Measurements from ENCODE around the gene GARIN5B.

- TF ChIP-seq, protein P1, sequence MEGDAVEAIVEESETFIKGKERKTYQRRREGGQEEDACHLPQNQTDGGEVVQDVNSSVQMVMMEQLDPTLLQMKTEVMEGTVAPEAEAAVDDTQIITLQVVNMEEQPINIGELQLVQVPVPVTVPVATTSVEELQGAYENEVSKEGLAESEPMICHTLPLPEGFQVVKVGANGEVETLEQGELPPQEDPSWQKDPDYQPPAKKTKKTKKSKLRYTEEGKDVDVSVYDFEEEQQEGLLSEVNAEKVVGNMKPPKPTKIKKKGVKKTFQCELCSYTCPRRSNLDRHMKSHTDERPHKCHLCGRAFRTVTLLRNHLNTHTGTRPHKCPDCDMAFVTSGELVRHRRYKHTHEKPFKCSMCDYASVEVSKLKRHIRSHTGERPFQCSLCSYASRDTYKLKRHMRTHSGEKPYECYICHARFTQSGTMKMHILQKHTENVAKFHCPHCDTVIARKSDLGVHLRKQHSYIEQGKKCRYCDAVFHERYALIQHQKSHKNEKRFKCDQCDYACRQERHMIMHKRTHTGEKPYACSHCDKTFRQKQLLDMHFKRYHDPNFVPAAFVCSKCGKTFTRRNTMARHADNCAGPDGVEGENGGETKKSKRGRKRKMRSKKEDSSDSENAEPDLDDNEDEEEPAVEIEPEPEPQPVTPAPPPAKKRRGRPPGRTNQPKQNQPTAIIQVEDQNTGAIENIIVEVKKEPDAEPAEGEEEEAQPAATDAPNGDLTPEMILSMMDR (IDR thresholded peaks at IDR 0.05) = no peak
- TF ChIP-seq ATF3 (CRISPR knock-in tag; conservative IDR thresholded peaks at IDR 0.05) = no peak
- no peak for TF ChIP-seq RORB (CRISPR knock-in tag; IDR thresholded peaks at IDR 0.05)
- no peak for TF ChIP-seq SP1 (CRISPR knock-in tag; conservative IDR thresholded peaks at IDR 0.05)
- no peak for TF ChIP-seq CREB1 (CRISPR knock-in tag; IDR thresholded peaks at IDR 0.05)
- TF ChIP-seq, protein P2, sequence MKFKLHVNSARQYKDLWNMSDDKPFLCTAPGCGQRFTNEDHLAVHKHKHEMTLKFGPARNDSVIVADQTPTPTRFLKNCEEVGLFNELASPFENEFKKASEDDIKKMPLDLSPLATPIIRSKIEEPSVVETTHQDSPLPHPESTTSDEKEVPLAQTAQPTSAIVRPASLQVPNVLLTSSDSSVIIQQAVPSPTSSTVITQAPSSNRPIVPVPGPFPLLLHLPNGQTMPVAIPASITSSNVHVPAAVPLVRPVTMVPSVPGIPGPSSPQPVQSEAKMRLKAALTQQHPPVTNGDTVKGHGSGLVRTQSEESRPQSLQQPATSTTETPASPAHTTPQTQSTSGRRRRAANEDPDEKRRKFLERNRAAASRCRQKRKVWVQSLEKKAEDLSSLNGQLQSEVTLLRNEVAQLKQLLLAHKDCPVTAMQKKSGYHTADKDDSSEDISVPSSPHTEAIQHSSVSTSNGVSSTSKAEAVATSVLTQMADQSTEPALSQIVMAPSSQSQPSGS (CRISPR knock-in tag; IDR thresholded peaks at IDR 0.05; ENCODE audit: borderline replicate concordance, low read depth) = no peak
- TF ChIP-seq, protein P3, sequence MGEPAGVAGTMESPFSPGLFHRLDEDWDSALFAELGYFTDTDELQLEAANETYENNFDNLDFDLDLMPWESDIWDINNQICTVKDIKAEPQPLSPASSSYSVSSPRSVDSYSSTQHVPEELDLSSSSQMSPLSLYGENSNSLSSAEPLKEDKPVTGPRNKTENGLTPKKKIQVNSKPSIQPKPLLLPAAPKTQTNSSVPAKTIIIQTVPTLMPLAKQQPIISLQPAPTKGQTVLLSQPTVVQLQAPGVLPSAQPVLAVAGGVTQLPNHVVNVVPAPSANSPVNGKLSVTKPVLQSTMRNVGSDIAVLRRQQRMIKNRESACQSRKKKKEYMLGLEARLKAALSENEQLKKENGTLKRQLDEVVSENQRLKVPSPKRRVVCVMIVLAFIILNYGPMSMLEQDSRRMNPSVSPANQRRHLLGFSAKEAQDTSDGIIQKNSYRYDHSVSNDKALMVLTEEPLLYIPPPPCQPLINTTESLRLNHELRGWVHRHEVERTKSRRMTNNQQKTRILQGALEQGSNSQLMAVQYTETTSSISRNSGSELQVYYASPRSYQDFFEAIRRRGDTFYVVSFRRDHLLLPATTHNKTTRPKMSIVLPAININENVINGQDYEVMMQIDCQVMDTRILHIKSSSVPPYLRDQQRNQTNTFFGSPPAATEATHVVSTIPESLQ (CRISPR knock-in tag; IDR thresholded peaks at IDR 0.05) = no peak
- TF ChIP-seq, protein P4, sequence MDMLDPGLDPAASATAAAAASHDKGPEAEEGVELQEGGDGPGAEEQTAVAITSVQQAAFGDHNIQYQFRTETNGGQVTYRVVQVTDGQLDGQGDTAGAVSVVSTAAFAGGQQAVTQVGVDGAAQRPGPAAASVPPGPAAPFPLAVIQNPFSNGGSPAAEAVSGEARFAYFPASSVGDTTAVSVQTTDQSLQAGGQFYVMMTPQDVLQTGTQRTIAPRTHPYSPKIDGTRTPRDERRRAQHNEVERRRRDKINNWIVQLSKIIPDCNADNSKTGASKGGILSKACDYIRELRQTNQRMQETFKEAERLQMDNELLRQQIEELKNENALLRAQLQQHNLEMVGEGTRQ (CRISPR knock-in tag; IDR thresholded peaks at IDR 0.05) = no peak
- TF ChIP-seq E2F4 (CRISPR knock-in tag; IDR thresholded peaks at IDR 0.05; ENCODE audit: borderline replicate concordance, low read depth) = no peak
- no peak for TF ChIP-seq NFYB (CRISPR knock-in tag; conservative IDR thresholded peaks at IDR 0.05; ENCODE audit: low read depth)
- TF ChIP-seq MAX (CRISPR knock-in tag; IDR thresholded peaks at IDR 0.05) = no peak
These were observed 53.6 kb downstream of the GARIN5B start for GRCh38 chr19:55309448-55309847.

All from WTC11 (cell line).